CD4-positive, CD25-positive, alpha-beta regulatory T cell (primary cell): Measurements from ENCODE around the gene JMJD4. TPM values are rescaled to one million over a fixed set of nuclear protein-coding genes. Genes with fewer than 3 reads are reported as not detected.

Experiments used
- ATAC-seq, 2 donors: fragments of 150-1000 bp; cut with Tn5 transposase; one replicate each; pipeline ENCODE4 v1.10.0; 2021; ENCODE audit warnings: low read depth in 2 of 2, moderate number of reproducible peaks in 2 of 2, moderate library complexity in 1 of 2
- DNase-seq, 3 donors: peaks; one replicate each; pipeline versions ENCODE4 v3.0.0 to v3.0.0-alpha.2; 2012 to 2022; ENCODE audit warnings: mixed read lengths in 1 of 3
- H3K27ac ChIP-seq: one replicate; pipeline ENCODE4 v1.7.0; 2013; ENCODE audit warnings: mild to moderate bottlenecking, low read length; ENCODE audit not compliant: insufficient read depth, poor library complexity, severe bottlenecking
- H3K27me3 ChIP-seq: one replicate; pipeline ENCODE4 v1.7.0; 2013; ENCODE audit warnings: low read length; ENCODE audit not compliant: control insufficient read depth, insufficient read depth
- H3K36me3 ChIP-seq: one replicate; pipeline ENCODE4 v1.7.0; 2013; ENCODE audit warnings: mild to moderate bottlenecking, low read length, moderate library complexity; ENCODE audit not compliant: control insufficient read depth, insufficient read depth
- H3K4me1 ChIP-seq: 2 replicates; pipeline ENCODE4 v1.7.0; 2013; ENCODE audit warnings: mild to moderate bottlenecking, low read length; ENCODE audit not compliant: insufficient read depth, control insufficient read depth, poor library complexity, severe bottlenecking
- H3K4me3 ChIP-seq: one replicate; pipeline ENCODE4 v1.7.0; 2013; ENCODE audit warnings: low read depth, mild to moderate bottlenecking, low read length, moderate library complexity
- H3K9me3 ChIP-seq, 2 experiments: 1 replicate in 1 of 2; 2 replicates in 1 of 2; pipeline ENCODE4 v1.7.0; 2013; ENCODE audit warnings: low read length in 2 of 2, mild to moderate bottlenecking in 1 of 2, moderate library complexity in 1 of 2; ENCODE audit not compliant: control insufficient read depth in 2 of 2
- H3K27ac Mint-ChIP-seq, 3 donors: one replicate each; pipeline ENCODE4 v1.8.0; 2020 to 2022; ENCODE audit warnings: mild to moderate bottlenecking in 3 of 3, mixed read lengths in 3 of 3, moderate library complexity in 2 of 3
- H3K27me3 Mint-ChIP-seq: one replicate; pipeline ENCODE4 v1.8.0; 2022; ENCODE audit warnings: mild to moderate bottlenecking, mixed read lengths
- H3K36me3 Mint-ChIP-seq: one replicate; pipeline ENCODE4 v1.8.0; 2020; ENCODE audit warnings: mixed read lengths
- H3K4me1 Mint-ChIP-seq, 4 donors: one replicate each; pipeline ENCODE4 v1.8.0; 2020 to 2022; ENCODE audit warnings: mixed read lengths in 4 of 4, mild to moderate bottlenecking in 1 of 4
- H3K4me3 Mint-ChIP-seq, 4 donors: one replicate each; pipeline ENCODE4 v1.8.0; 2020 to 2022; ENCODE audit warnings: mild to moderate bottlenecking in 4 of 4, mixed read lengths in 4 of 4, moderate library complexity in 3 of 4
- H3K9me3 Mint-ChIP-seq, 7 donors: one replicate each; pipeline ENCODE4 v1.8.0; 2020 to 2022; ENCODE audit warnings: mixed read lengths in 7 of 7, mild to moderate bottlenecking in 3 of 7, moderate library complexity in 2 of 7
- polyA plus RNA-seq, 4 donors: library from polyadenylated mRNA; unstranded; fragments of 300-500 nt; fragmentation: Illumina TruSeq; gene quantifications; one replicate each; pipeline ENCODE4 v1.2.3, GENCODE V29; 2021
- total RNA-seq: library from RNA; stranded (reverse); gene quantifications from one replicate; pipeline ENCODE4 v1.2.3, GENCODE V29; 2022

Gene JMJD4
- total and polyA plus RNA-seq, 5 donors from 2014 or later, result 9.7 to 28.9 (median 26.5) TPM

DNA sequence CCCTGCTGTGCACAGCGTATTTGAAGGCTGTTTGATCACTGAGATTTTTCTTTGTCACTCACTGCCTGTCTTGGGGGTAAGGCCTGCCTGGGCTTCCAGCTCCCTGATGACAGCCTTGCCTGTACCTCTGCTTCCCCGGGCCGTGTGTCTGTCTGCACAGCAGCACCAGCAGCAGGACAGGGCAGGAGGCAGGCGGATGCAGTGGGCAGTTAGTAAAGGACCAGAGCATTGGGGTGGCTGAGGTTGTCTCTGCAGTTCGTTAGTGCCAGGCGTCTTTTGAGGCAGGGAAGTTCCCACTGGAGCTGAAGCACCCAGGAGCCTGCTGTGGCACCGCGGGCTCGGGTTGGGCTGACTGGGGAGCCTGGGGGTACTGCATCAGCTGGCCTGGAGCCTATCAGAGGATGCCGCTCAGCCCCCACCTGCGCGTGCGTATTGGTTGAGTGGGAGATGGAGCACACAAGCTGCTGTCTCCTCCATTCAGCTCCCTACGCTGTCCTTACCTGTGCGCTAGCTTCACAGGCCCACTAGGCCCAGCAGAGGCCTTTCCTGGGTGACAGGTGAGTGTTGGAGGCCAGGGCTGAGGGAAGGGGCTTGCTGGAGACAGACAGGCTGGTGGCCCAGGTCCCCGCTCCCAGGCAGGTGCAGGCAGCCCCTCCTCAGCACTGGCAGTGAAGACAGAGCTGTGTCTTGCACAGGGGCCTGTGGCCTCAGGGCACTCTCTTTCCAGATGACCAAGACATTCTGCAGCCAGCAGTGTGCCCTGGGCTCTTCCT lies 28.3 kb upstream of the JMJD4 start:
- H3K4me3 ChIP-seq, result no peak overlapping the region
- H3K27ac ChIP-seq, result peak overlapping the region; percentile 60
- H3K27me3 ChIP-seq, result no peaks in the 10 kb centered on the region
- Mint-ChIP-seq H3K27me3 (no peaks in the 10 kb centered on the region), H3K4me3 (peak overlapping the region in 3 of 4 donors; percentile 19 to 87 (median 38)), H3K4me1 (peaks cover 18 to 91% (median 50%) of the 10 kb centered on the region in 4 donors), H3K9me3 (no peaks in the 10 kb centered on the region), H3K27ac (peak overlapping the region; percentile 65 to 90 (median 69)), H3K36me3 (peaks cover 22% of the 10 kb centered on the region)
- no peak for DNase-seq
- peaks cover 72% of the 10 kb centered on the region for H3K4me1 ChIP-seq
- H3K36me3 ChIP-seq, result peaks cover 19% of the 10 kb centered on the region
- no peaks in the 10 kb centered on the region for H3K9me3 ChIP-seq
- no peak for ATAC-seq

GRCh38 chr1:227762231-227762911 lies 27.3 kb upstream of the JMJD4 start:
- ATAC-seq (peak; percentile 52 to 60), DNase-seq (peak; percentile 74 to 92 (median 84))
- H3K9me3 Mint-ChIP-seq, result no peaks in the 10 kb centered on the region
- H3K4me3 Mint-ChIP-seq, result peak overlapping the region; percentile 57 to 80 (median 67)
- Histone ChIP-seq H3K4me1 (peaks cover 75% of the 10 kb centered on the region), H3K4me3 (peak overlapping the region; percentile 35), H3K27me3 (no peaks in the 10 kb centered on the region), H3K36me3 (peaks cover 17% of the 10 kb centered on the region), H3K27ac (peak overlapping the region; percentile 60), H3K9me3 (no peaks in the 10 kb centered on the region)
- H3K36me3 Mint-ChIP-seq, result peaks cover 20% of the 10 kb centered on the region
- peaks cover 21 to 91% (median 52%) of the 10 kb centered on the region in 4 donors for H3K4me1 Mint-ChIP-seq
- H3K27ac Mint-ChIP-seq, result peak overlapping the region; percentile 77 to 90 (median 88)
- H3K27me3 Mint-ChIP-seq, result no peaks in the 10 kb centered on the region

GRCh38 chr1:227761621-227762230 lies 26.6 kb upstream of the JMJD4 start:
- Mint-ChIP-seq H3K27me3 (no peaks in the 10 kb centered on the region), H3K4me3 (peak overlapping the region in 2 of 4 donors; percentile 52 to 80), H3K27ac (peak overlapping the region in 2 of 3 donors; percentile 88), H3K4me1 (peaks cover 20 to 85% (median 53%) of the 10 kb centered on the region in 4 donors), H3K36me3 (peaks cover 23% of the 10 kb centered on the region), H3K9me3 (no peaks in the 10 kb centered on the region)
- Histone ChIP-seq H3K4me3 (no peak overlapping the region), H3K27me3 (no peaks in the 10 kb centered on the region), H3K27ac (peak overlapping the region; percentile 60), H3K9me3 (no peaks in the 10 kb centered on the region), H3K4me1 (peaks cover 69% of the 10 kb centered on the region), H3K36me3 (peaks cover 17% of the 10 kb centered on the region)
- ATAC-seq (no peak), DNase-seq (no peak)

GRCh38 chr1:227760377-227760776 lies 25.3 kb upstream of the JMJD4 start:
- H3K27me3 Mint-ChIP-seq, result no peaks in the 10 kb centered on the region
- Histone ChIP-seq H3K36me3 (peaks cover 20% of the 10 kb centered on the region), H3K4me3 (no peak overlapping the region), H3K4me1 (peaks cover 55% of the 10 kb centered on the region), H3K9me3 (no peaks in the 10 kb centered on the region), H3K27me3 (no peaks in the 10 kb centered on the region), H3K27ac (no peak overlapping the region)
- H3K4me1 Mint-ChIP-seq, result peaks cover 17 to 77% (median 52%) of the 10 kb centered on the region in 4 donors
- ATAC-seq, result no peak
- no peaks in the 10 kb centered on the region for H3K9me3 Mint-ChIP-seq
- peak overlapping the region in 2 of 4 donors; percentile 68 to 77 for H3K4me3 Mint-ChIP-seq
- H3K27ac Mint-ChIP-seq, result peak overlapping the region; percentile 86 to 93 (median 88)
- H3K36me3 Mint-ChIP-seq, result peaks cover 23% of the 10 kb centered on the region
- no peak for DNase-seq

- H3K27me3 Mint-ChIP-seq, result no peaks in the 10 kb centered on the region
- H3K4me1 Mint-ChIP-seq, result peaks cover 17 to 74% (median 47%) of the 10 kb centered on the region in 4 donors
- no peaks in the 10 kb centered on the region for H3K9me3 ChIP-seq
- H3K27me3 ChIP-seq, result no peaks in the 10 kb centered on the region
- DNase-seq (no peak), ATAC-seq (no peak)
- peak overlapping the region in 2 of 3 donors; percentile 69 to 88 for H3K27ac Mint-ChIP-seq
- no peaks in the 10 kb centered on the region for H3K9me3 Mint-ChIP-seq
- H3K36me3 ChIP-seq, result peaks cover 20% of the 10 kb centered on the region
- no peak overlapping the region for H3K27ac ChIP-seq
- peaks cover 48% of the 10 kb centered on the region for H3K4me1 ChIP-seq
- H3K4me3 Mint-ChIP-seq, result peak overlapping the region in 1 of 4 donors; percentile 44
- peaks cover 23% of the 10 kb centered on the region for H3K36me3 Mint-ChIP-seq
- no peak overlapping the region for H3K4me3 ChIP-seq
Measured at GRCh38 chr1:227759341-227760300, 24.5 kb upstream of the JMJD4 start.

DNA sequence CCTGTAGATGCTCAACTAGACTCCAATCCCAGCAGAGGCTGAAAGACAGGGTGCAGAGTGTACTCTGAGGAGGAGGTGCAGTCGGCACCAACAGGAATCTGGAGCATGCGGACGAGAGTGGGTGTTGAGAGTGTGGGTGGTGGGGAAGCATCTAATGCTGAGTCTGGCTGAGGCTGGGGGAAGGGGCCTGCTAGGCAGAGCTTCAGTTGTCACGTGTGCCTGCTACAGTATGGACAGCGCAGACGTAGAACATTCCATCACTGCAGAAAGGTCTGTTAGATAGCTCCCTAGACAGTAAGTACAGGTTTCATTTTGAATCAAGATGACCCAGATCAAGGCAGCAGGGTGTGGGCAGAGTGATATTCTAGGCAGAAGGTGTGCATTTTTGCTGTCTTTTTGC lies 23.3 kb upstream of the JMJD4 start:
- ATAC-seq (no peak), DNase-seq (peak in 1 of 3 donors; percentile 56)
- peak overlapping the region; percentile 9 for H3K4me3 ChIP-seq
- H3K27me3 ChIP-seq, result no peaks in the 10 kb centered on the region
- Mint-ChIP-seq H3K36me3 (peaks cover 23% of the 10 kb centered on the region), H3K27ac (peak overlapping the region; percentile 43 to 89 (median 77)), H3K27me3 (no peaks in the 10 kb centered on the region), H3K9me3 (no peaks in the 10 kb centered on the region), H3K4me1 (peaks cover 17 to 66% (median 45%) of the 10 kb centered on the region in 4 donors), H3K4me3 (peak overlapping the region; percentile 4 to 73 (median 36))
- H3K4me1 ChIP-seq, result peaks cover 35% of the 10 kb centered on the region
- peaks cover 20% of the 10 kb centered on the region for H3K36me3 ChIP-seq
- H3K9me3 ChIP-seq, result no peaks in the 10 kb centered on the region
- no peak overlapping the region for H3K27ac ChIP-seq

DNA sequence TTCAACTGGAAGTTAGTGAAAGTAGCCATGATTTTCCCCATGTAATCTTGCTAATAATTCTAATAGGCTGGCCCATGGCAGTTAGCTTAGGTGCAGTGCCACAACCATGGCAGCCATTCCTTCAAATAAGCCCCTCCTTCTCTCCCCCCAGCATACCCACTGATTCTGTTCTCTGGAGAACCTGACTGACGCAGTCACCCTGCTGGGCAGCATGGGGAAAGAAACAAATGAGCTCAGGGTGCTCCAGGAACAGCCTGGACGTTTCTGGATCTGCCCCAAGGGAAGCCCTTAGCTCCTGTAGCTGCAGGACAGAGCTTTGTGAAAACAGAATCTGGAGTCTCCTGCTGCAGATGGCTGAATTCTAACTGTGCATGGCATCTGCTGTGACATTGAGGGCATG lies 22.7 kb upstream of the JMJD4 start:
- no peaks in the 10 kb centered on the region for H3K9me3 ChIP-seq
- peaks cover 23% of the 10 kb centered on the region for H3K36me3 Mint-ChIP-seq
- no peaks in the 10 kb centered on the region for H3K27me3 Mint-ChIP-seq
- H3K27ac ChIP-seq, result no peak overlapping the region
- peaks cover 26% of the 10 kb centered on the region for H3K36me3 ChIP-seq
- H3K27ac Mint-ChIP-seq, result peak overlapping the region in 2 of 3 donors; percentile 77 to 89
- peaks cover 17 to 64% (median 43%) of the 10 kb centered on the region in 4 donors for H3K4me1 Mint-ChIP-seq
- no peaks in the 10 kb centered on the region for H3K27me3 ChIP-seq
- ATAC-seq (no peak), DNase-seq (no peak)
- no peaks in the 10 kb centered on the region for H3K9me3 Mint-ChIP-seq
- H3K4me1 ChIP-seq, result peaks cover 29% of the 10 kb centered on the region
- peak overlapping the region in 1 of 4 donors; percentile 8 for H3K4me3 Mint-ChIP-seq
- no peak overlapping the region for H3K4me3 ChIP-seq
